Measurements from ENCODE around the gene TRAF3IP1.
"Not testable (repeated sequence)": the region's sequence is repeated elsewhere in the genome, so short reads cannot be mapped to it uniquely, and the experiment has no call there.

Gene TRAF3IP1

DNA sequence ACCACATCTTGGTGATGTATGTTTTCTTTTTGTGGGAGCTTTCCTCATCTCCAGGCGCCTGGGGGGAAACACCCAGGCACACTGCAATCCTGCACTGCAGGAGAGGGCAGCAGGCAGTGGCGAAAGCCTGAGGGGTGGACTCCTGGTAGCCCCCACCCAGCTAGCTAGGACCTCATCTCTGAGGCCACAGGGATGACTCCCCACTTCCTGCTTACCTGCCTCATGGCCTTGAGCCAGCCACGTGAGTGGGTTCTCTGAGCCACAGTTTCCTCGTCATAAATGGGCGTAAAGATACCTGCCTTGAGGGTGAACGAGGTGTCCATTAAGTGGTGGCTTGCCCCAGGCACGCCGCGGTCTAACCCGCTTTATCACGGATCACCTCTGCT, 19.1 kb downstream of the TRAF3IP1 start:
- DNase-seq: no peak

DNA sequence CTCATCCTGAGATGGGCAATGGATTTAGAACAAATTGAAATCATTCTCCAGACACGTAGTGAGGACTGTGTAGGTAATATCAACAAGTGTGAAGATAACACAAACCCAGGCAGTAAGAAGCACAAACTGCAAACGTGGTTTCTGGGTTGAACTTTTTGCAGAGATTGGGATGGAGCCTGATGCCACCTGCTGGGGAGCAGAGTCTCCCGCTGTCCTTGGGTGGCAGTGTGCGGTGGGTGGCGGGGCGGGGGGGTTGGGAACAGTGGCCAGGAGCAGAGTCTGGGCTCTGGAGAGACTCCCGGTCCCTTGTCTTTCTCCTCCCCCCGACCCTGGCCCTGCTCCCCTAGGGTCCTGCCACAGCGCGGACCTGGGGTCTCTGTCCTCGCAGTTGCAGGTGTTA, 19.5 kb downstream of the TRAF3IP1 start:
- DNase-seq: peak in 4 of 56 donors; percentile 5 to 39 (median 8)

GRCh38 chr2:238341536-238341935, 21.2 kb downstream of the TRAF3IP1 start:
- no peak for DNase-seq

GRCh38 chr2:238344035-238344434, 23.7 kb downstream of the TRAF3IP1 start:
- DNase-seq: no peak

DNA sequence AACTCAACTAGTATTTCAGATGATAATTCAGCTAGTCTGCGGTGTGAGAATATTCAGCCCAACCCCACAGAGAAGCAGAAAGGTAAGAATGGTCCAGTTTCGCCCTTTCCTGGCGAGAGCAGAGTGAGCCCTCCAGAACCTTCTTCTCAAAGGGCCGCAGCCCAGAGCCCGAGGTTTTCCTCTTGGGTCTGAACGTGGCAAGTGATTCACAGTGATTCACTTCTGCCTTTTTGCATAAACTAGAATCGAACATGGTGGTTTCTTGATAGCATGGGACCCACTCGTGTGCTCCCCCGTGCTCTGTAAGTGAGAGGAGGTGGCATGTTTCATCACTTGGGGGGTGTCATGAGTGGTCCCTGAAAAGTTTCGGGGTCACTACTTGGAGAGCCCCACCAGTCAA, 24.2 kb downstream of the TRAF3IP1 start:
- DNase-seq: no peak

GRCh38 chr2:238345297-238345968, 25.1 kb downstream of the TRAF3IP1 start:
- DNase-seq: no peak

GRCh38 chr2:238346544-238346943, 26.2 kb downstream of the TRAF3IP1 start:
- DNase-seq: no peak

DNA sequence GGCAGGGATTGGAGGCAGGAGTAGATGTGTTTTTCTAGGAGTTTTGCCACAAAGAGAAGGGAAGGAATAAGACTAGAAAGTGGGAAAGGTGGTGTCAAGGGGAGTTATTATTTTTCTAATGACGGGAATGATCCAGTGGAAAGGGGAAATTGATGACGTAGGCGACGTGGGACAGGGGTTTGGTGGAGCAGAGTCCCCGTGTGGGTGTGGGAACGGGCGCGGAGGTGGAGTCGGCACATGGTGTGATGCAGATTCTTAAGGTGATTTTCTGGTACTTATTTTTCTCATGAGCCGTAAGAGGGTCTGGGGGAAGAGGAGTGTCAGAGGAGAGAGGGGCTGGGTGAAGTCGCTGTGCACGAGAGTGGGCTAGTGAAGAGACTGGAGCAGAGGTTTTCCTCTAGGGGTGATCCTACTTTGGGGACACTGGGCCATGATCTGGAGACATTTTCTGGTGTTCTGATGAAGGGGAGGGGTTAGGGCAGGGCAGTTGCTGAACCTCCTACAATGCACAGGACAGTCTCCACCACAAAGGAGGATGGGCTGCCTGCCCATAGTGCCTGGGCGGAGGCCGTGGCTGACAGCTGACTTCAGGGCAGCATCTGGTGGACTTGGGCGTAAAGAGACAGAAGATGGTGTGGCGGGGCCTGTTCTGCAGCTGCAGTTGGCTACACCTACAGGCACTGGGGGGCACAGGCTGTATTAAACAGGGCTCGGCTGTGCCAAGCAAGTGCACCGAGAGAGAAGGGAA, 30.0 kb downstream of the TRAF3IP1 start:
- no peak for DNase-seq

DNA sequence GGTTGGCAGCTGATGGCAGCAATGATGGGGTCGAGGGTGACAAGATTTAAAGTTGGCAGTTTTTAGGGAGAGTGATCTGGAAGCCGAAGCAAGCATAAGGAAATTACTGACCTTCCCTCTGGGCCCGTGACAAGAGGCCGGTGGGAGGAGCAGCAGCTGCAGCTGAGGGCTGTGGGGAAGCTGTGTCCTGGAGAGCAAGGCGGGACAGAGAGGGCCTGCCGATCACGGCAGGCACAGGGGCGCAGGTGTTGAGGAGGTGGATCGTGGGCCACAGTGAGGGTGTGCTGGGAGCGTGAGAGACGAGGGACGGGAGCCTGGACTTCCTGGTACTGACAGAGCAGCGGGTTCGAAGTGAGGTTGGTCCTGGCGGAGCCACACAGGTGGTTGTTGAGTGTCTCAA, 31.0 kb downstream of the TRAF3IP1 start:
- DNase-seq: no peak

DNA sequence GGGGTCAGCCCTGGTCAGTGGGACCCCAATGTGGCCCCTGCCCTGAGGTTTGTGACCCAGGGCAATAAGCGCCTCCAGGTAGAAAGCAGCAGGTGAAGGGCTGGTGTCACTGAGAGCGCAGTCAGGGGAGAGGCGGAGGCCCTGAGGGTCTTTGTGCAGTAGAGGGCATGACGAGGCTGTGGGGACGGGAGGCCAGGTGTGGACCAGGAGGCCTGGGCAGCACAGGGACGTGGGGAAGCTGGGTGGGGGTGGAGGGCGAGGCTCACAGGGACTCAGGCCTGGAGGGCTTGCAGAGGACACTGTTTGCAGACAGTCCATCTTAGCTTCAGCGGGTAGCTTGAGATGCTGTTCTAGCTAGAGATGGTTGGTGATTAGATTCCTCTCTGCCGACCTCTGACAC, 32.0 kb downstream of the TRAF3IP1 start:
- DNase-seq: no peak

- no peak for DNase-seq
Observed at GRCh38 chr2:238358769-238359168, 38.5 kb downstream of the TRAF3IP1 start.

DNA sequence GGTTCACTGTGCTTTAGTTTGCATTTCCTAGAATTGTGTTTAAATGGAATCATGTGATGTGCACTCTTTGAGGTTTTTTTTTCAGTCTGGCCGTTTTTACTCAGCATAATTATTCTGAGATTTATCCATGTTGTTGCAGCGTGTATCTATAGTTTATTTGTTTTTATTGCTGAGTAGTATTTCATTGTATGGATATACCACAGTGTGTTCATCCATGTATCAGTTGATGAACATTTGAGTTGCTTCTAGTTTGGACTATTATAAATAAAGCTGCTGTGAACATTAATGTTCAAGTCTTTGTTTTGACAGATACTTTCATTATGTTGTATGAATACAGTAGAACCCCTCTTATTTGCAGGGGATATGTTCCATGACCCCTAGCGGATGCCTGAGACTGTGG, 39.1 kb downstream of the TRAF3IP1 start:
- DNase-seq: no peak

- DNase-seq: no peak
Observed at GRCh38 chr2:238361877-238362276, 41.6 kb downstream of the TRAF3IP1 start.

DNA sequence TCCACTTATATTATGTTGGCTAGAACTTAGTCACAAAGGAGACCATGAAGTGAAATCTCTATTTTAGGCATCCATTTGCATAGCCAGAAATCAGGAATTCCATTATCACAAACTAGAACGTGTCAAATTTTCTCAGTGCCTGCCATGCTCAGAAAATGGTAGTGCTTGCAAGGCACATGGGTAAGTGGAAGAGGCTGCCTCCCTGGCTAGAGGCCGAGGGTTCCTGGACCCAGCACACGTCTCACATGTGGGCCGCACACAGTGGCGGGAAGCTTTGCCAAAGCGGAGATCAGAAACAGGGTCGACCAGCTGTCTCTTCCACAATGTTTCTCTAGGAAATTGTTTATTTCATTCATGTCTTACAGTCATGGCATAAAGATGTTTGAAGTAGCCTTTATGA, 42.3 kb downstream of the TRAF3IP1 start:
- DNase-seq: no peak

DNA sequence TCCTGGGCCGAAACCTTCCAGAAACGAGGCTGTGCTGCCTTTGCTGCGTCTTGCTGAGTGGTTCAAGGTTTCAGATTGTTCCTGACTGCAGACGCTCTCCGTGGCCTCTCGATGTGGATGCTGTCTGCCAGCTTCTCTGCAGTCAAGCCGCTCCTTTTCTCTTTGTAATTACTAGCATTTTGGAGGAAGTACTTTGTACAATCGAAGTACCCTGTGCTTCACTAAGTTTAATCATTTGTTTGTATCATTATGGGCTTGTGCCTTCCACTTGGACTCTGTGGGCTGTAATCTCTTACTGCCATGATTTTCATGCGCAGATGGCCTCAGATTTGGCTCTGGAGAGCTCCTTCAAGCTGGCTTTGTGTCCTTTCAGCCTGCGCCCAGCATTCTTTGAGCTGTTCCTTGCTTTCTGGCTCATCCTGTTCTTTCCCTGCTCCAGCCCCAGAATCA, 49.3 kb downstream of the TRAF3IP1 start:
- DNase-seq: peak in 1 of 56 donors; percentile 12

GRCh38 chr2:238370094-238370822, 49.9 kb downstream of the TRAF3IP1 start:
- no peak for DNase-seq

- DNase-seq: peak in 17 of 56 donors; percentile 3 to 52 (median 18)
Observed at GRCh38 chr2:238370823-238371372, 50.6 kb downstream of the TRAF3IP1 start.

- DNase-seq: not testable (repeated sequence)
Observed at GRCh38 chr2:238372277-238372676, 52.0 kb downstream of the TRAF3IP1 start.

- no peak for DNase-seq
Observed at GRCh38 chr2:238376884-238377391, 56.6 kb downstream of the TRAF3IP1 start.

DNA sequence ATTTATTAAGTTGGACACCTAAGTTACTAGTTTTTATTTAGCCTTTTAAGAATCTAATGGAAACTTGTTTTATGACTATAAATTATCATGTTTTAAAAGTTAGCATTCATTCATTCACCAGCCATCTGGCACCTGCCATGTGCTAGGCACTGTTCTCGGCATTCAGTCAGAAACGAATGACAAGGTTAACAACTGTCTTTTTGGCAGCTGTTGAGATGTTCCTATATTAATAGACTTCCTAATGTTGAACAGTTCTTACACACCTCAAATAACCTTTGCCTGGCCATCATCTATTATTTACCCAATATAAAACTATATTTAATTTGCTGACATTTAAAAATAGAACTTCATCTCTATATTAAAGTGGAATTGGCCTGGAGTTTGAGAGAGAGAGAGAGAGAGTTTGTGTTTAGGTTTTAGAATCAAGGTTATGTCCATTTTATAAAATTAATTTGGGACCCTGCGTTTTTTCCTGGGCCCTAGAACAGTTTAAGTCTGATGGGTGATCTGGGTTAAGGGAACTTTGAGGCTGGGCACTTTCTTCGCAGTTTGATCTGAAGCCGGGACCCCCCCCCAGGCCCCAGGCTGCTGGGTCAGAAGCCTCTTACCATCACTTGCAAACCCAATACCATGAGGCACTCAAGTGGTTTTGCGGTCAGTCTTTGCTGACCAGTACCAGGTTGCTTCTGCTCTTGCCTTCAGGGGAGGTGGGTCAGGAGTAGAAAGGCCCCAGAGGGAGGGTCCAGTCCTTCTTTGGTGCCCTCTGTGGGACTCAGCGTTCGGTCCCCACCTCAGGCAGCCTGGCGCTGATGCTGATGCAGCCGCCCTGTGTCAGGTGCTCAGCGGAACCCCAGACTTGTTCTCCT, 58.1 kb downstream of the TRAF3IP1 start:
- no peak for DNase-seq
